Activated CD4-positive, CD25-positive, alpha-beta regulatory T cell treated with anti-CD3 and anti-CD28 coated beads, Interleukin-2, amount 50 U/mL, for 16 hours (primary cell): Measurements from ENCODE around the gene TEC.

Experiments used
- DNase-seq: peaks from one replicate; pipeline ENCODE4 v3.0.0-alpha.2; 2020; ENCODE audit warnings: low read depth, low spot score

The TEC gene

GRCh38 chr4:48126621-48127020 lies 143.0 kb downstream of the TEC start:
- DNase-seq: no peak

- DNase-seq: no peak
These were observed 144.8 kb downstream of the TEC start for GRCh38 chr4:48124870-48125269.

- no peak for DNase-seq
These were observed 146.9 kb downstream of the TEC start for GRCh38 chr4:48122756-48123155.

DNA sequence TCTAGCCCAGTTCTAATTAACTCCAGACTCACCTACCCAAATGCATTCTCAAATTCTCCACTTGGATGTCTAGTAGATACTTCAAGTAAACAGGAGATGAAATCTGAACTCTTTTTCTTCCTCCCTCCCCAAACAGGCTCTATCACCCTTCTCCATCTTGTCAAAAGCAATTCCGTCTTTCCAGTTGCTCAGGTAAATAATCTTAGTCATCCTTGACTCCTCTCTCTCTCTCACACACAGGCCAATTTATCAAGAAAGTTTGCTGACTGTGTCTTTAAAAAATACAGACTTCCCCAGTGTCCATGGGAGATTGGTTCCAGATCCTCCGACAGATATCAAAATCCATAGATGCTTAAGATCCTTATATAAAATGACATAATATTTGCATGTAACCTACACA lies 148.5 kb downstream of the TEC start:
- DNase-seq: no peak

GRCh38 chr4:48120132-48120531 lies 149.5 kb downstream of the TEC start:
- no peak for DNase-seq

DNA sequence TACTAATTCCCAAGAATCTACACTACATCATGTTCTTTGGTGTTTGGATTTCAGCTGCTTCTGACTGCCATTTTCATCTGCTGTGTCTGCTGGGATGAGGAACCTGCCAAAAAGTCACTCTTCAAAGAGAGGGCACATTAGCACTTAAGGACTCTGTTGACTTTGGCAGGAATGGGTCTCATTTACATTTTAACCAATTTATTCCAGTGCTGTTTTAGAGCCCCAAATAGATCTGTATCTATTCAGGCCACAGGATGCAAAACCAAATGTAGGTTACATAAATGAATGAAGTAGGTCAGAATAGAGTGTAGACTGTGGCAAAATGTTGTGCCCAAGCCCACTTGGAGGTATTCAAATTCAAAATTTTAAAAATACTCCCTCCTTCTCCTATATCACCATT lies 150.0 kb downstream of the TEC start:
- DNase-seq: no peak

GRCh38 chr4:48118081-48118480 lies 151.6 kb downstream of the TEC start:
- DNase-seq: no peak

DNA sequence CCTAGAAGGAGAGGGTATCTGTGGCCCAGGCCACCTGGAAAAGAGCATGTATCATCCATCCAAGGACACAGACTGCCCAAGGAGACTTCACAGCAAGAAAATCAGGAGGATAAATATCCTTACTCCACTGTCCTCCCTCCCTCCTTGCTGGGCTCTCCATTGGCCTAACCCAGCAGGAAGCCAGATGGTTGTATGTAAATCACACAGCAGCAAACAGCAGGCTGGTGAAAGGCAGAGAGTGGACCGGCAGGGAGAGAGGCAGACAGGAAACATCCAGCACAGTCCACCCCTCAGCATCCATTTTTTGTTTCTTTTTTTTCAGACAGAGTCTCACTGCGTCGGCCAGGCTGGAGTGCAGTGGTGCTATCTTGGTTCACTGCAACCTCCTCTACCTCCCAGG lies 153.1 kb downstream of the TEC start:
- DNase-seq: no peak

DNA sequence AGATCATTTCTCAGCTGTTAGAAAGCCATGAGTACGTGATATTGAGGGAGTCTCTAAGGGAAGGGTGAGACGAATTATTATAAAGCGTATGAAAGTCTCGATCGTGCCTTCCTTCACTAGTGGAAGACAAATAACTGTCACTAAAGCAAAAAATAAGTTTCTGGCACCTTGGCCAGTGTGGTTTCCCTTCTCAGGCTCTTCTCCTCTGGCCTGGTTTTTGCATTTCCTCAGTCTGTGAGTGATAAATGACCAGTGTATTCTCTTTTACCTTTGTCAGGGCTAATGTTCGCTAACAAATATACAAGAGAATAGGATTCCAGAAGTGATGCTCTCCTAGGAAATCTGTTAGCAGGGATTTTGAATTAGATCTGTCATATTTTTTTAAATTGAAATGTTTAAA lies 155.2 kb downstream of the TEC start:
- no peak for DNase-seq

- DNase-seq: no peak
These were observed 157.5 kb downstream of the TEC start for GRCh38 chr4:48112017-48112667.

GRCh38 chr4:48110452-48110978 lies 159.1 kb downstream of the TEC start:
- DNase-seq: no peak

DNA sequence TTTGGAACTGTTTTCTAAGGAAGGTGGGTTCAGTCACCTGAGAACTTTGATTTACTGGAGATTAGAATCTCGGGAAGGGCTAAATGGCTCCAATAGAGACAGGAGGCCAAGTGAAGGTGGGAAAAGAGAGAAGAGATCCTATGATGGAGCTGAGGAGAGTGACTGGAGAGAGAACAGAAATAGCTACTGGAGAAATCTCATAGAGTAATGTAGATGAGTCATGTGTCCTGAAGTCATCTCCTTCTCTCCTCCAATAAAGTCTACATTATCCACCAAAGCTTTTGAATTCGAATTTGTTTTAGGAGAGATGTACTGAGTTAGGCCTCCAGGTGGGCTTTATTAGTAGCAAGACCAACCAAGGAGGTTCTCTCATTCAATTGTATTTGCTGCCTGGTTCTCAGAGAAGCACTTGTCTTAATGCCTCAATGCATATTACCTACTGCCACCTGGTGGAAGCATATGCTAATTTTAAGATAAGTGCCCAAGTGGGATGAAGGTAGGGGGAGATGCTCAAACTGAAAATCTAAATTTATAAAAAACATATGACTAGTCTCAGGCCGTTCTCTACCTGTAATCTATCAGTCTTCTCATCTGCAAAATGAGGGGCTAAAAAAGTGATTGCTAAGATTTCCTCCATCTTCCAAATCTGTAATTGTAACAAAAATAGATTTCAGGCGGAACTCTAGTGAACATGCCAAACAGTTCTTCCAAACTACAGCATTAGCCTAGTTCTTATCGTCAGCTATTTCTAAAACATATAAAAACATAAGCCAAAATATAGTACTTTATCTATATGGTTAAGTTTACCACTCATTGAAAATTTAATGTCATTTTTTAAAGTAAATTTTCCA lies 160.0 kb downstream of the TEC start:
- DNase-seq: no peak

DNA sequence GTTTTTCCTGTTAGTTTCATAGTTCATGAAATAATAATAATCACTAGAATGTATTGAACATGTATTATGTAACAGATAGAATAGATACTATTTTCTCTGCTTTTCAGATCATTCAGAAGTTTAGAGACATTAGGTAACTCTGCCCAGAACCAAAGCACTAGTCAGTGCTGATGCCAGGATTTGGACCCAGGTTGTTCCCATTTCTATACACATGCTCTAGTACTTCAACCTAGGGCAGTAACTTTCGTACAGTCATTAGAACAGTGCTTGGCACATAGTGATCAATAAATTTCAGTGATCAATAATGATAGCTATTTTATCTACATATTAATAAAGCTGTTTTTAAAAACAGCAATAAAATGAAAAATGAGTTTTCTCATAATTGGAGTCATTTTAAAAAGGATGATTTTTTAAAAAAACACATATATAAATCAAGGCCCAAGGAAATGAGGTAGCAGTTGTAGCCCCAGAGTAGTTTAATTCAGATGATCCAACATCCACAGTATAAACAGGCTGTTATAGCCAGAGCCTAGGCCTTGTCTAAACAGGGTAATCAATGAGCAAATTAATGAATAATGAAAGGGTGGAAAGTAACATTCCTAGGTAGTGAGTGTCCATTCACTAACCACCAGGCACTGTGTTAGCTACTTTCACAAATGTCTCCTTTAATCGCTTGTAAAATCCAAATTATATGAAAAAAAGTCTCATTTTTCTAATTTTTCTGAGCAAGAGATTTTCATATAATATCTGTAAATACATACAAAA lies 161.1 kb downstream of the TEC start:
- DNase-seq: no peak

DNA sequence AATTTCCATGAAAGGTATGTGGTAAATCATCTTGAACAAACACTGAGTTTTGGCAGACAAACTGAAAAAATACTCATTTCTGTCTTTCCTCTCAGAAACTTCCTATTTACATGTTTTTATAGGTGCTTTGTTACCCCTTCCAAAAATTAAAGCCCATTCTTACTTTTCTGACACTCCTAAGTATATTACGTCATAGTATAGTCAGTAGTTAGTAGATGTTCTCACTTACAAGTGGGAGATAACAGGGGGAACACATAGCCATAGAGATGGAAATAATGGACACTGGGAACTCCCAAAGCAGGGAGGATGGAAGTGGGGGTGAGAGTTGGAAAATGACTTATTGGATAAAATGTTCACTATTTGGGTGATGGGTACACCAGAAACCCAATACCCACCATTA lies 164.4 kb downstream of the TEC start:
- no peak for DNase-seq

DNA sequence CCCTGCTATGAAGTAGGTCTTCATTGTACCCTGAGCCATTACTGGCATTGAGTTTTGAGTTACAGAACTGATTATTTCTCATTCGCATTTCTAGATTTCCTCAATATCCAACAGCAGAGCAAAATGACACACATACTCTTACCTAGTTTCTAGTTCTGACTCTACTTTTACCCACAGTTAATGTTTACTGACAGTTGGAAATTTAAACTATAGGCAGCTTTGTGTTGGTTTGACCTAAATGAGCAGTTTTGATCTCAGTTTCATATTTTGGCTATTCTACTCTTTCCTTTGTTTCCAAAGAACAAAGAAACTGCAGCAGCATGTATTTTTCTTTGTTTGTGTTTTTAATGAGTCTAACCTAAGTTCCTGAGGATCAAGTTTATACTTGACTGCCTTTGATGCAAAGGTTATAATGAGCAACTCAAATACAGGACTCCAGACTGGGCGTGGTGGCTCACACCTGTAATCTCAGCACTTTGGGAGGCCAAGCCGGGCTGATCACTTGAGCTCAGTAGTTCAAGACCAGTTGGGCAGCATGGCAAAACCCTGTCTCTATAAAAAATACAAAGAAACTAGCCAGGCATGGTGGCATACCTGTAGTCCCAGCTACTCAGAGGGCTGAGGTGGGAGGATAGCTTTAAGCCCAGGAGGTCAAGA lies 166.0 kb downstream of the TEC start:
- DNase-seq: no peak

DNA sequence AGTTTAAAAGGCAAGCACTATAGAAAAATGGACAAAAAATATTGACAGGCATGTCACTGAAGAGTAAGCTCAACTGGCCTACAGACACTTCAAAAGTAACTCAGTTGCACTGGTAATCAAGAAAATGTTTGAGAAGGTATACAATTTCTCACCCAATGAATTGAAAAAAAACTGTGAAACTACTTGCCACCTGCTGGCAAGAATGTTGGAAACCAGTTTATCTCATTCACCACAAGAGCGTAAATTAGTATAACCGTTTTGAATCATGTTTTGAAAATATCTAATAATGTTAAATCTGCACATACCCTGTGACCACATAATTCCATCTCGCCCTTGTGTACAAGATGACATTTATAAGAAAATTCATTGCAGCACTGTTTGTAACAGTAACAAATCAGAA lies 167.3 kb downstream of the TEC start:
- DNase-seq: no peak

DNA sequence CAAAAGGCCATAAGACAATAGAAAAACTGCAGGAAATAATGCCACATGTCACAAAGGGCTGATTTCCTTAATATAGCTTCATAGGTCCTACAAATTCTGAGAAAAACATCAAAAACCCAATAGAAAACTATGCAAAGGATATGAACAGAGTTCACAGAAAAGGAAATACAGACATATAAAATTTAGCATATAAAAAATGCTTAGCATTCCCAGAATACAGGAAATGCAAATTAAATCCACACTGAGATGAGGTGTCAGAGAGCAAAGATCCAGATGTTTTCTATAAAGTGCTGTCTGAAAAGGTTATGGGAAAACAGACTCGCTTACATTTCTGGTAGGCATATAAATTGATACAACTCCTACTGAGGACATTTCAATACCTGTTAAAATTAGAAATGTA lies 169.4 kb downstream of the TEC start:
- no peak for DNase-seq

DNA sequence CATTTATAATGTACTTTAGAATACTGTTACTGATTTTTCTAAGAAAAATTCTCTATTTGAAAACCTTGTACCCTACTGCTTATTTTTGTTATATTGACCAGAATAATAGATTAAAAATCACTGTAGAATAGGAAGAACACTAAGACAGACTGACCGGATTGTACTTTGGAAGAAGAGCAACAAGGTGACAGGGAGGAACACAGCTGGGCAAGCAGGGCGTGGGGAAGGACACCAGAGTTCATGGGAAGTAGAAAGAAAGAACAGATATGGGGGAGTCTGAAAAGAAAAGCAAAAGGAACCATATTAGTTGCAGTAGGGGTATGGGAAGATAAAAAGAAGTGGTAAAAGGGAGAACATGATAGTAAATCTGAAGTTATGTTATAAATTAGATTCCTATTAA lies 174.2 kb downstream of the TEC start:
- no peak for DNase-seq

GRCh38 chr4:48093991-48094416 lies 175.6 kb downstream of the TEC start:
- no peak for DNase-seq

- no peak for DNase-seq
These were observed 179.0 kb downstream of the TEC start for GRCh38 chr4:48090621-48091020.

DNA sequence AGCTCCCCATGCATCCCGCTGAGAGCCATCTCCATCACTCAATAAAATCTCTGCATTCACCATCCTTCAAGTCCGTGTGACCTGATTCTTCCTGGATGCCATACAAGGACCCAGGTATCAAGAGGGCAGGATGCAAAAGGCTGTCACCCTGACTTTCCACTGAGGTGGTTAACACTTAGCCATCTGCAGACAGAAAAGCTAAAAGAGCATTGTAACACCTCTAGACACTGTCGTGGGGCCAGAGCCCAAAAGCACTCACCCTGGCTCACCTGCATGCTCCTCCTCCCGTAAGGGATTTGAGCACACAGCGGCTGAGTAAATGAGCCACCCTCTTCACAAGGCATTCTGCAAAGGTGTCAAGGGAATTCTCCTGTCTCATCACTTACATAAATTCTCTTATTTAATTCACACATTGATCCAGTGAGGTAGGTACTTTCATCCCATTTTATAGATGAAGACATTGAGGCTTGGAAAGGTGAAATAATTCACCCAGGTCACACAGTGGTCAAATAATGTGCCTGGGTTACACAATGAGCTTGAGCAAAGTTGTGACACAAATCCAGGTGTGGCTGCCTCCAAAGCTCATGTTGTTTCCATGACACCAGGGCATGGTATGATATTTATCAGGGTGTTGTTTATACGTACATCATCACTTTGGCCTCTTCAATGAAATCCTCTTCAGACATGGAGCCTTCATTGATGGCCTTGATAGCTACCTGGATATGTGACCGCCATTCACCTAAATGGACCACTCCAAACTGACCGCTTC lies 183.6 kb downstream of the TEC start:
- no peak for DNase-seq
